Natural killer cell (primary cell): ENCODE results near the gene EVI5L. TPM values are rescaled to one million over a fixed set of nuclear protein-coding genes. Genes with fewer than 3 reads are reported as not detected.
"Not testable (repeated sequence)": the region's sequence is repeated elsewhere in the genome, so short reads cannot be mapped to it uniquely, and the experiment has no call there.

ENCODE experiments used
- ATAC-seq, 3 donors: fragments of 150-1000 bp in 2 of 3; fragments of 200-7000 bp in 1 of 3; cut with Tn5 transposase; 1 replicate in 1 of 3; 2 replicates in 2 of 3; pipeline ENCODE4 v1.10.0; 2021; ENCODE audit warnings: mild to moderate bottlenecking in 2 of 3, moderate library complexity in 2 of 3
- DNase-seq, 2 donors: peaks; one replicate each; pipeline versions ENCODE4 v3.0.0 to v3.0.0-alpha.2; 2013 to 2021; ENCODE audit warnings: mixed read lengths in 1 of 2
- H3K27ac ChIP-seq: one replicate; pipeline ENCODE4 v1.5.1; 2013; ENCODE audit warnings: mild to moderate bottlenecking, low read length
- H3K27me3 ChIP-seq: one replicate; pipeline ENCODE4 v1.6.1; 2013; ENCODE audit warnings: low read length; ENCODE audit not compliant: control insufficient read depth, insufficient read depth
- H3K36me3 ChIP-seq: one replicate; pipeline ENCODE4 v1.6.1; 2013; ENCODE audit warnings: low read length; ENCODE audit not compliant: control insufficient read depth, insufficient read depth
- H3K4me1 ChIP-seq: one replicate; pipeline ENCODE4 v1.6.1; 2013; ENCODE audit warnings: low read length; ENCODE audit not compliant: control insufficient read depth, insufficient read depth
- H3K4me3 ChIP-seq: one replicate; pipeline ENCODE4 v1.5.1; 2013; ENCODE audit warnings: low read length
- H3K9me3 ChIP-seq: one replicate; pipeline ENCODE4 v1.6.1; 2013; ENCODE audit warnings: low read length; ENCODE audit not compliant: control insufficient read depth, insufficient read depth
- H3K27ac Mint-ChIP-seq, 2 donors: one replicate each; pipeline ENCODE4 v1.8.0; 2022; ENCODE audit warnings: mild to moderate bottlenecking in 2 of 2, mixed read lengths in 2 of 2, moderate library complexity in 1 of 2
- H3K27me3 Mint-ChIP-seq, 2 donors: one replicate each; pipeline ENCODE4 v1.8.0; 2022; ENCODE audit warnings: low read depth in 2 of 2, mixed read lengths in 2 of 2
- H3K36me3 Mint-ChIP-seq: one replicate; pipeline ENCODE4 v1.8.0; 2022; ENCODE audit warnings: mixed read lengths
- H3K4me1 Mint-ChIP-seq, 2 donors: one replicate each; pipeline ENCODE4 v1.8.0; 2022; ENCODE audit warnings: mixed read lengths in 2 of 2
- H3K4me3 Mint-ChIP-seq: one replicate; pipeline ENCODE4 v1.8.0; 2022; ENCODE audit warnings: mild to moderate bottlenecking, moderate library complexity, mixed read lengths
- H3K9me3 Mint-ChIP-seq, 2 donors: one replicate each; pipeline ENCODE4 v1.8.0; 2022; ENCODE audit warnings: mixed read lengths in 2 of 2
- CTCF ChIP-seq: fragments of 200-600 bp; IDR thresholded peaks from one replicate; pipeline ENCODE4 v1.8.0; 2022; ENCODE audit warnings: antibody characterized with exemption
- WGBS: methylation state at CpG from one replicate; pipeline ENCODE4 v1.1.7; 2013; ENCODE audit warnings: missing lambda C conversion rate; ENCODE audit not compliant: insufficient coverage; 5-methylcytosine and 5-hydroxymethylcytosine counted together
- intact Hi-C: fragments of 100-400 bp; cut with micrococcal nuclease; formaldehyde crosslinking; loops from one replicate; pipeline ENCODE4 v1.14.2; 2022
- total RNA-seq, 4 donors: library from RNA; stranded (reverse); fragments of 120-200 nt in 1 of 4; gene quantifications; one replicate each; pipeline versions ENCODE4 v1.2.3 to v1.2.4, GENCODE V29; 2013 to 2022

The EVI5L gene
- total RNA-seq, 3 donors from 2014 or later (not counting 1 experiment from before 2014, with no cell fraction given), result 9.6 to 13.5 (median 11.3) TPM

- DNase-seq, result no peak
- Histone ChIP-seq H3K27me3 (peaks cover 15% of the 10 kb centered on the region), H3K4me3 (no peak overlapping the region), H3K27ac (no peak overlapping the region), H3K9me3 (no peaks in the 10 kb centered on the region), H3K36me3 (no peaks in the 10 kb centered on the region), H3K4me1 (no peaks in the 10 kb centered on the region)
- Mint-ChIP-seq H3K4me1 (no peaks in the 10 kb centered on the region), H3K27ac (no peak overlapping the region), H3K36me3 (no peaks in the 10 kb centered on the region), H3K27me3 (peaks cover 0 to 10% of the 10 kb centered on the region in 2 donors), H3K9me3 (no peaks in the 10 kb centered on the region), H3K4me3 (no peak overlapping the region)
- no peak for TF ChIP-seq CTCF
- intact Hi-C loops, result no loop called here
- WGBS, result 82% methylated on average over 8 of the region's 8 CpGs
- ATAC-seq, result no peak
Measured at GRCh38 chr19:7888826-7889217, 58.8 kb downstream of the EVI5L start.

- H3K27ac ChIP-seq, H3K4me1 ChIP-seq, H3K27me3 ChIP-seq, H3K4me3 Mint-ChIP-seq, H3K27me3 Mint-ChIP-seq, H3K4me3 ChIP-seq, H3K36me3 ChIP-seq, H3K36me3 Mint-ChIP-seq, H3K9me3 ChIP-seq, DNase-seq, H3K9me3 Mint-ChIP-seq, H3K27ac Mint-ChIP-seq, H3K4me1 Mint-ChIP-seq, ATAC-seq, intact Hi-C loops: not testable (repeated sequence)
- WGBS, result 74% methylated on average over 18 of the region's 18 CpGs
Measured at GRCh38 chr19:7893362-7894101, 63.5 kb downstream of the EVI5L start.

- H3K4me1 ChIP-seq, result no peaks in the 10 kb centered on the region
- peaks cover 0 to 5% of the 10 kb centered on the region in 2 donors for H3K27me3 Mint-ChIP-seq
- H3K27ac Mint-ChIP-seq, result no peak overlapping the region
- no peak overlapping the region for H3K27ac ChIP-seq
- H3K36me3 ChIP-seq, result no peaks in the 10 kb centered on the region
- no peak overlapping the region for H3K4me3 ChIP-seq
- TF ChIP-seq CTCF, result no peak
- H3K4me3 Mint-ChIP-seq, result no peak overlapping the region
- 70% methylated on average over 18 of the region's 18 CpGs for WGBS
- ATAC-seq (no peak), DNase-seq (no peak)
- H3K36me3 Mint-ChIP-seq, result no peaks in the 10 kb centered on the region
- H3K9me3 Mint-ChIP-seq, result no peaks in the 10 kb centered on the region
- H3K4me1 Mint-ChIP-seq, result no peaks in the 10 kb centered on the region
- H3K27me3 ChIP-seq, result no peaks in the 10 kb centered on the region
- intact Hi-C loops, result no loop called here
- H3K9me3 ChIP-seq, result no peaks in the 10 kb centered on the region
Measured at GRCh38 chr19:7894612-7895309, 64.7 kb downstream of the EVI5L start.

- WGBS, result 84% methylated on average over 13 of the region's 13 CpGs
- ATAC-seq (no peak), DNase-seq (no peak)
- no peaks in the 10 kb centered on the region for H3K9me3 ChIP-seq
- Mint-ChIP-seq H3K27me3 (peaks cover 0 to 5% of the 10 kb centered on the region in 2 donors), H3K4me3 (no peak overlapping the region), H3K9me3 (no peaks in the 10 kb centered on the region), H3K4me1 (no peaks in the 10 kb centered on the region), H3K27ac (no peak overlapping the region), H3K36me3 (no peaks in the 10 kb centered on the region)
- H3K27ac ChIP-seq, result no peak overlapping the region
- no peak for TF ChIP-seq CTCF
- intact Hi-C loops, result no loop called here
- H3K4me3 ChIP-seq, result no peak overlapping the region
- no peaks in the 10 kb centered on the region for H3K36me3 ChIP-seq
- H3K4me1 ChIP-seq, result no peaks in the 10 kb centered on the region
- H3K27me3 ChIP-seq, result no peaks in the 10 kb centered on the region
Measured at GRCh38 chr19:7895565-7895964, 65.5 kb downstream of the EVI5L start.
